ENCODE results near the gene AFAP1L1. TPM values are rescaled to one million over a fixed set of nuclear protein-coding genes. Genes with fewer than 3 reads are reported as not detected.

Gene AFAP1L1
- total RNA-seq, 2 experiments from 2014 or later: 0.08 TPM

- CTCF ChIA-PET: interaction anchor here (1.0 kb wide), 1 partner anchor 14 kb away, joined by 3 read pairs; no protein-coding TSS in a partner anchor
These were observed 10.6 kb downstream of the AFAP1L1 start for GRCh38 chr5:149282027-149282965.

GRCh38 chr5:149282966-149283332 is 11.3 kb downstream of the AFAP1L1 start:
- POLR2A ChIA-PET: no interaction called here
- CTCF ChIA-PET: interaction anchor here (1.0 kb wide), 1 partner anchor 15 kb away, joined by 3 read pairs; no protein-coding TSS in a partner anchor

More at GRCh38 chr5:149282027-149282965, 10.6 kb downstream of the AFAP1L1 start:
- POLR2A ChIA-PET: interaction anchor here (0.6 kb wide), 1 partner anchor 164 kb away, joined by 4 read pairs; no protein-coding TSS in a partner anchor

- CTCF ChIA-PET: no interaction called here
- POLR2A ChIA-PET: no interaction called here
These were observed 12.2 kb downstream of the AFAP1L1 start for GRCh38 chr5:149283626-149284480.

DNA sequence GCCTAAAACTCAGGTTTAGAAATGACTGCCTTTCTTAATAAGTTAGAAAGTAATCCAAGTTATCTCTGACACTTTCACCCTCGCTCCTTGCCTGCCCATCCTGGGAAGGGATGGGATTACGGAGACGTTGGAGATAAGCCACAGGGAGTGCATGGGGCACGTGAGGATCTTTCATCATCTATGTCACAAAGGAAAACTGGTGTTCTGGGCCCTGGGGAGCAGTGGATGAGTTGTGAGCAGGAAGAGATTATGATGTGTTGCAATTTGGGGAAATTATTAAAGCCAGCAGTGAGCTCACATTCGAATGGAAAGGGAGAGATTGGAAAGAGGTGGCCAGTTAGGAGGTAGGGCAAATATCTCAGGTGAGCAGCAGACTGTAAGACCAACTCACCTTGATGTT is 12.8 kb downstream of the AFAP1L1 start:
- CTCF ChIA-PET: no interaction called here
- POLR2A ChIA-PET: no interaction called here

- ChIA-PET POLR2A (no interaction called here), CTCF (no interaction called here)
These were observed 13.5 kb downstream of the AFAP1L1 start for GRCh38 chr5:149285153-149285552.

DNA sequence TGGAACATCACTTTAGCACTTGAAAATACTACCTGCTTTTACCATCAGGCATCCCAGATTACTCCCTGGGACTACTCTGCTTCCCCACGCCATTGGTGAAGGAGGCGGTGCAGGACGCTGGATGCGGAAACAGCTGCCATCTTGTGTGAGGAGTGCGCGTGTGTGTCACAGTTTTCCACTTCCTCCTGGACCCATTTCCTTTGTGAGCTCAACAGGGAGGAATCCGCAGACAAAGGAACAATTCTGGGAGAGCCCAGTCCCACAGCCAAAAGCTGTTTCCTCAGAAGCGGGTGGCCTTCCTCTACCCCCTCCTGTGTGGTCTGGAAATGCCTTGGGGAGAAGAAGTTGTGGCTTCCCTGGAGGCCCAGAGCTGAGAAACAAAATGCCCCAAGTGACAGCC is 16.8 kb downstream of the AFAP1L1 start:
- CTCF ChIA-PET: no interaction called here

DNA sequence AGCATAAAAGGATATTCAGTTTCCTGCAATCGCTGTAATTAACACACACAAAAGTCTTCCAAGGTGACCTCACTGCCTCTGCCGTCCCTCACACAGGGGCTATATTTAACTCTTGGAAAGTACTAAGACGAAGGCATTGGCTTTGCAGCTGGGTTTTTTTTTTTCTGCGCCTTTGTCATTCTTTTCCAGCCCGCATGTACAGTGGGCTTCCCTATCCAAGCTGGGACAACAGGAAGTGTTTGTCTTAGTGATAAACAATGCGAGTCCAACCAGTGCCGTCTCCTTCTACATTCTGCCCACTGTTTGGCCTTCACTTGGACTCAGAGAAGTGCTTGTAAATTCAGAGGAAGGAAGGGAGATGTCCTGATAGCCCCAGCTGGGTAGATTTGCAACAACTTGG is 17.6 kb downstream of the AFAP1L1 start:
- ChIA-PET POLR2A (no interaction called here), CTCF (interaction anchor here (0.9 kb wide), 1 partner anchor 20 kb away, joined by 3 read pairs; no protein-coding TSS in a partner anchor)

More for the DNA sequence above, 16.8 kb downstream of the AFAP1L1 start:
- POLR2A ChIA-PET: no interaction called here

- ChIA-PET CTCF (interaction anchor here (1.8 kb wide), 1 partner anchor 25 kb away, joined by 3 read pairs; no protein-coding TSS in a partner anchor), POLR2A (no interaction called here)
These were observed 23.5 kb downstream of the AFAP1L1 start for GRCh38 chr5:149294872-149295829.

GRCh38 chr5:149297340-149298025 is 25.8 kb downstream of the AFAP1L1 start:
- POLR2A ChIA-PET: no interaction called here
- CTCF ChIA-PET: interaction anchor here (0.6 to 1.4 kb wide), 2 partner anchors 75 to 84 kb away, joined by 3 read pairs; no protein-coding TSS in a partner anchor

GRCh38 chr5:149298163-149298562 is 26.5 kb downstream of the AFAP1L1 start:
- POLR2A ChIA-PET: no interaction called here
- CTCF ChIA-PET: interaction anchor here (1.4 kb wide), 1 partner anchor 83 kb away, joined by 3 read pairs; no protein-coding TSS in a partner anchor

GRCh38 chr5:149298842-149299404 is 27.3 kb downstream of the AFAP1L1 start:
- CTCF ChIA-PET: no interaction called here
- POLR2A ChIA-PET: no interaction called here

GRCh38 chr5:149299451-149300054 is 27.9 kb downstream of the AFAP1L1 start:
- POLR2A ChIA-PET: no interaction called here
- CTCF ChIA-PET: no interaction called here

- CTCF ChIA-PET: no interaction called here
- POLR2A ChIA-PET: no interaction called here
These were observed 28.8 kb downstream of the AFAP1L1 start for GRCh38 chr5:149300441-149300840.

GRCh38 chr5:149301049-149301743 is 29.5 kb downstream of the AFAP1L1 start:
- ChIA-PET CTCF (no interaction called here), POLR2A (no interaction called here)

- POLR2A ChIA-PET: no interaction called here
These were observed 30.2 kb downstream of the AFAP1L1 start for GRCh38 chr5:149301744-149302380.

GRCh38 chr5:149302641-149303040 is 31.0 kb downstream of the AFAP1L1 start:
- CTCF ChIA-PET: no interaction called here
- POLR2A ChIA-PET: no interaction called here

More at GRCh38 chr5:149301744-149302380, 30.2 kb downstream of the AFAP1L1 start:
- CTCF ChIA-PET: no interaction called here

- ChIA-PET POLR2A (no interaction called here), CTCF (no interaction called here)
These were observed 31.6 kb downstream of the AFAP1L1 start for GRCh38 chr5:149303210-149303609.
